ENCODE results near the gene TIMM44.

The TIMM44 gene

DNA sequence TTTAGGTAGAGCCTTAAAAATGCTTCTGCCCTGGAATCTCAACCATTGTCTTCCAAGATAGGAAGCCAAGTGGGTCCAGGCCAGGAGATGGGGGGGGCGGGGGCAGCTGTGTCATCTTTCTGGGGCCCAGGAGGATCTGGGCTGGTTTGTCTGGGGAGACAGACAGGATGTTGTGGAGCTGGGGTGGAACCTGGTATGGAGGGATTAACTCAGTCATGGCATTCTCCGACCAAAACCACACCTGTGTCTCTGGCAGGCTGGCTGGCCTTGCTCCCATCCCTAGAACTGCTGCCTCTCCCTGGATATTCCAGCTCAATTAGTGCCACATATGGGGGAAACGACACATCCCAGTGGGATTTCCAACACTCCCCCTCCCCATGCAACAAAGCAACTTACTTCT lies 42.5 kb downstream of the TIMM44 start:
- no peak for TF ChIP-seq CTCF (IDR thresholded peaks at IDR 0.05; ENCODE audit: unreplicated experiment in 3 of 3)
- no peak overlapping the region for H3K27ac Mint-ChIP-seq
- no peaks in the 10 kb centered on the region for H3K27me3 Mint-ChIP-seq (ENCODE audit: low read depth)
- H3K4me3 Mint-ChIP-seq: peak overlapping the region in 1 of 3 experiments; percentile 71
- no peaks in the 10 kb centered on the region for H3K36me3 Mint-ChIP-seq (ENCODE audit: low read depth)
- H3K4me1 Mint-ChIP-seq: peaks cover 21% of the 10 kb centered on the region
- H3K9me3 Mint-ChIP-seq: no peaks in the 10 kb centered on the region

- no peaks in the 10 kb centered on the region for H3K9me3 Mint-ChIP-seq
Measured at GRCh38 chr19:7900401-7900870, 43.0 kb downstream of the TIMM44 start.

DNA sequence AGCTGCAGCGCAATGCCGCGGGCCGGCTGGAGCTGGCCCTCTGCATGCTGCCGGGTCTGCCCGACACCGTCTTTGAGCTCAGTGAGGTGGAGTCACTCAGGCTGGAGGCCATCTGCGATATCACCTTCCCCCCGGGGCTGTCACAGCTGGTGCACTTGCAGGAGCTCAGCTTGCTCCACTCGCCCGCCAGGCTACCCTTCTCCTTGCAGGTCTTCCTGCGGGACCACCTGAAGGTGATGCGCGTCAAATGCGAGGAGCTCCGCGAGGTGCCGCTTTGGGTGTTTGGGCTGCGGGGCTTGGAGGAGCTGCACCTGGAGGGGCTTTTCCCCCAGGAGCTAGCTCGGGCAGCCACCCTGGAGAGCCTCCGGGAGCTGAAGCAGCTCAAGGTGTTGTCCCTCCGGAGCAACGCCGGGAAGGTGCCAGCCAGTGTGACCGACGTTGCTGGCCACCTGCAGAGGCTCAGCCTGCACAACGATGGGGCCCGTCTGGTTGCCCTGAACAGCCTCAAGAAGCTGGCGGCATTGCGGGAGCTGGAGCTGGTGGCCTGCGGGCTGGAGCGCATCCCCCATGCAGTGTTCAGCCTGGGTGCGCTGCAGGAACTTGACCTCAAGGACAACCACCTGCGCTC lies 43.6 kb downstream of the TIMM44 start:
- no peaks in the 10 kb centered on the region for H3K27me3 Mint-ChIP-seq (ENCODE audit: low read depth)
- H3K36me3 Mint-ChIP-seq (ENCODE audit: low read depth): no peaks in the 10 kb centered on the region
- no peak overlapping the region for H3K27ac Mint-ChIP-seq
- peaks cover 11% of the 10 kb centered on the region for H3K4me1 Mint-ChIP-seq
- no peak overlapping the region for H3K4me3 Mint-ChIP-seq
- H3K9me3 Mint-ChIP-seq: no peaks in the 10 kb centered on the region
- TF ChIP-seq CTCF (IDR thresholded peaks at IDR 0.05; ENCODE audit: unreplicated experiment in 3 of 3): no peak

More at GRCh38 chr19:7900401-7900870, 43.0 kb downstream of the TIMM44 start:
- no peaks in the 10 kb centered on the region for H3K36me3 Mint-ChIP-seq (ENCODE audit: low read depth)
- peak overlapping the region in 1 of 3 experiments; percentile 48 for H3K4me3 Mint-ChIP-seq
- no peaks in the 10 kb centered on the region for H3K27me3 Mint-ChIP-seq (ENCODE audit: low read depth)
- no peak for TF ChIP-seq CTCF (IDR thresholded peaks at IDR 0.05; ENCODE audit: unreplicated experiment in 3 of 3)
- no peak overlapping the region for H3K27ac Mint-ChIP-seq
- H3K4me1 Mint-ChIP-seq: peaks cover 16% of the 10 kb centered on the region

GRCh38 chr19:7898967-7899366 lies 44.5 kb downstream of the TIMM44 start:
- TF ChIP-seq CTCF (IDR thresholded peaks at IDR 0.05; ENCODE audit: unreplicated experiment in 3 of 3): no peak
- no peak overlapping the region for H3K4me3 Mint-ChIP-seq

DNA sequence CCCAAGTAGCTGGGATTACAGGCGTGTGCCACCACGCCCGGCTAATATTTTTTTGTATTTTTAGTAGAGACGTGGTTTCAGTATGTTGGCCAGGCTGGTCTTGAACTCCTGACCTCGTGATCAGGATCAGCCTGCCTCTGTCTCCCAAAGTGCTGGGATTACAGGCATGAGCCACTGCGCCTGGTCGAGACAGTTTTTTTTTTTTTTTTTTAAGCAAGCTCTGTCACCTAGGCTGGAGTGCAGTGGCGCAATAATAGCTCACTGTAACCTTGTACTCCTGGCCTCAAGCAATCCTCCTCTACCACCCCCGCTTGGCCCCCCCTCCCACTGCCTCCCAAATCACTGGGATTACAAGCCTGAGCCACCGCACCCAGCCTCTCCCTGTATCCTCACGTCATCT lies 46.2 kb downstream of the TIMM44 start:
- no peak for TF ChIP-seq CTCF (IDR thresholded peaks at IDR 0.05; ENCODE audit: unreplicated experiment in 3 of 3)
- H3K36me3 Mint-ChIP-seq (ENCODE audit: low read depth): no peaks in the 10 kb centered on the region
- peaks cover 6% of the 10 kb centered on the region for H3K27me3 Mint-ChIP-seq (ENCODE audit: low read depth)

More at GRCh38 chr19:7898967-7899366, 44.5 kb downstream of the TIMM44 start:
- Mint-ChIP-seq H3K27ac (no peak overlapping the region), H3K36me3 (ENCODE audit: low read depth) (no peaks in the 10 kb centered on the region), H3K27me3 (ENCODE audit: low read depth) (peaks cover 3% of the 10 kb centered on the region), H3K9me3 (no peaks in the 10 kb centered on the region), H3K4me1 (peaks cover 8% of the 10 kb centered on the region)

GRCh38 chr19:7895565-7895964 lies 47.9 kb downstream of the TIMM44 start:
- no peaks in the 10 kb centered on the region for H3K9me3 Mint-ChIP-seq
- H3K4me1 Mint-ChIP-seq: no peaks in the 10 kb centered on the region
- no peaks in the 10 kb centered on the region for H3K36me3 Mint-ChIP-seq (ENCODE audit: low read depth)
- no peak overlapping the region for H3K27ac Mint-ChIP-seq
- H3K4me3 Mint-ChIP-seq: no peak overlapping the region
- no peak for TF ChIP-seq CTCF (IDR thresholded peaks at IDR 0.05; ENCODE audit: unreplicated experiment in 3 of 3)
- H3K27me3 Mint-ChIP-seq (ENCODE audit: low read depth): peaks cover 18% of the 10 kb centered on the region

More for the DNA sequence above, 46.2 kb downstream of the TIMM44 start:
- no peak overlapping the region for H3K4me3 Mint-ChIP-seq
- no peaks in the 10 kb centered on the region for H3K4me1 Mint-ChIP-seq
- no peak overlapping the region for H3K27ac Mint-ChIP-seq
- no peaks in the 10 kb centered on the region for H3K9me3 Mint-ChIP-seq

All from nephron (organoid).